ENCODE data around the gene RAPGEF6.

- TF ChIP-seq ZNF521 (tag by site-specific recombination; IDR thresholded peaks at IDR 0.05), result no peak
- no peak for TF ChIP-seq ZSCAN16 (tag by site-specific recombination; IDR thresholded peaks at IDR 0.05)
- TF ChIP-seq ZNF830 (tag by site-specific recombination; IDR thresholded peaks at IDR 0.05; ENCODE audit: low read depth), result no peak
- TF ChIP-seq CTCF (tag by site-specific recombination; IDR thresholded peaks at IDR 0.05), result no peak
- no peak for TF ChIP-seq REST (tag by site-specific recombination; IDR thresholded peaks at IDR 0.05)
- no peak for TF ChIP-seq ZBTB11 (tag by site-specific recombination; conservative IDR thresholded peaks at IDR 0.05; ENCODE audit: low read depth)
- no peak for TF ChIP-seq ZNF48 (tag by site-specific recombination; IDR thresholded peaks at IDR 0.05)
- no peak for TF ChIP-seq ZBTB49 (tag by site-specific recombination; IDR thresholded peaks at IDR 0.05; ENCODE audit: low read depth)
- TF ChIP-seq TSHZ1 (tag by site-specific recombination; IDR thresholded peaks at IDR 0.05; ENCODE audit: borderline replicate concordance), result no peak
- TF ChIP-seq ZNF404 (tag by site-specific recombination; IDR thresholded peaks at IDR 0.05), result no peak
Measured at GRCh38 chr5:131682826-131683225, 47.8 kb upstream of the RAPGEF6 start.

Measured in HEK293 (cell line).